ENCODE measurements around the gene PRRX1.

PRRX1 gene

GRCh38 chr1:170664828-170665612, 1.1 kb downstream of the PRRX1 start:
- DNase-seq = no peak

GRCh38 chr1:170665629-170666028, 1.7 kb downstream of the PRRX1 start:
- DNase-seq = no peak

- DNase-seq = no peak
Measured at GRCh38 chr1:170666541-170667254, 2.8 kb downstream of the PRRX1 start.

GRCh38 chr1:170668209-170669106, 4.5 kb downstream of the PRRX1 start:
- DNase-seq = no peak

- no peak for DNase-seq
Measured at GRCh38 chr1:170669107-170669445, 5.1 kb downstream of the PRRX1 start.

- DNase-seq = no peak
Measured at GRCh38 chr1:170669586-170670530, 5.9 kb downstream of the PRRX1 start.

GRCh38 chr1:170670802-170671628, 7.1 kb downstream of the PRRX1 start:
- DNase-seq = no peak

GRCh38 chr1:170671629-170671963, 7.7 kb downstream of the PRRX1 start:
- no peak for DNase-seq

GRCh38 chr1:170672316-170672715, 8.4 kb downstream of the PRRX1 start:
- DNase-seq = no peak

- no peak for DNase-seq
Measured at GRCh38 chr1:170674239-170674638, 10.3 kb downstream of the PRRX1 start.

- DNase-seq = no peak
Measured at GRCh38 chr1:170674986-170675385, 11.1 kb downstream of the PRRX1 start.

- no peak for DNase-seq
Measured at GRCh38 chr1:170675865-170676264, 11.9 kb downstream of the PRRX1 start.

- no peak for DNase-seq
Measured at GRCh38 chr1:170676628-170677027, 12.7 kb downstream of the PRRX1 start.

GRCh38 chr1:170678027-170678600, 14.2 kb downstream of the PRRX1 start:
- no peak for DNase-seq

- DNase-seq = no peak
Measured at GRCh38 chr1:170680428-170680827, 16.5 kb downstream of the PRRX1 start.

GRCh38 chr1:170682169-170682568, 18.2 kb downstream of the PRRX1 start:
- no peak for DNase-seq

- DNase-seq = no peak
Measured at GRCh38 chr1:170682809-170683208, 18.9 kb downstream of the PRRX1 start.

- no peak for DNase-seq
Measured at GRCh38 chr1:170685166-170685565, 21.2 kb downstream of the PRRX1 start.

- no peak for DNase-seq
Measured at GRCh38 chr1:170686291-170686690, 22.4 kb downstream of the PRRX1 start.

GRCh38 chr1:170687621-170688020, 23.7 kb downstream of the PRRX1 start:
- no peak for DNase-seq

GRCh38 chr1:170691258-170691657, 27.3 kb downstream of the PRRX1 start:
- DNase-seq = no peak

Measured in NK-92 treated with Interleukin-12 subunit alpha and Interleukin-12 subunit beta, amount 100 ng/mL, for 24 hours (cell line).